HepG2 (cell line): ENCODE data around the gene EDC3. TPM values are rescaled to one million over a fixed set of nuclear protein-coding genes. Genes with fewer than 3 reads are reported as not detected.
A peak's percentile ranks its signal among the peaks of the same experiment; 100 is the strongest.

Source experiments
- AKNA ChIP-seq: sonication (generic); formaldehyde crosslinking; IDR thresholded peaks from 2 replicates; pipeline ENCODE4 v1.4.0; 2020; ENCODE audit warnings: missing genetic modification reagents, borderline replicate concordance
- CBX5 ChIP-seq: sonication (generic); formaldehyde crosslinking; IDR thresholded peaks from 2 replicates; pipeline ENCODE4 v1.4.0; 2020; ENCODE audit warnings: missing genetic modification reagents, borderline replicate concordance
- CC2D1A ChIP-seq: sonication (generic); formaldehyde crosslinking; IDR thresholded peaks from 2 replicates; pipeline ENCODE4 v1.8.1; 2023; ENCODE audit warnings: mild to moderate bottlenecking, missing genetic modification reagents
- DR1 ChIP-seq: sonication (generic); formaldehyde crosslinking; IDR thresholded peaks from 2 replicates; pipeline ENCODE4 v1.8.0; 2021; ENCODE audit warnings: mild to moderate bottlenecking, missing genetic modification reagents, inconsistent platforms
- HDAC6 ChIP-seq: fragments of 200-600 bp; sonication (generic); IDR thresholded peaks from 2 replicates; pipeline ENCODE4 v1.7.0; 2017; ENCODE audit warnings: mild to moderate bottlenecking, antibody characterized with exemption, low read length, low read depth
- MATR3 ChIP-seq: sonication (generic); formaldehyde crosslinking; IDR thresholded peaks from 2 replicates; pipeline ENCODE4 v1.4.0; 2020; ENCODE audit warnings: missing genetic modification reagents
- SAP130 ChIP-seq: IDR thresholded peaks from 2 replicates; pipeline ENCODE4 v1.6.1; 2016; ENCODE audit warnings: low read depth
- SP140L ChIP-seq: sonication (generic); formaldehyde crosslinking; IDR thresholded peaks from 2 replicates; pipeline ENCODE4 v1.4.0; 2020; ENCODE audit warnings: missing genetic modification reagents, borderline replicate concordance
- ZBTB4 ChIP-seq: sonication (generic); formaldehyde crosslinking; IDR thresholded peaks from 2 replicates; pipeline ENCODE4 v1.4.0; 2020; ENCODE audit warnings: missing genetic modification reagents, mild to moderate bottlenecking, borderline replicate concordance
- ZNF335 ChIP-seq: sonication (generic); formaldehyde crosslinking; IDR thresholded peaks from 2 replicates; pipeline ENCODE4 v1.4.0; 2020; ENCODE audit warnings: missing genetic modification reagents
- ZNF496 ChIP-seq: sonication (generic); formaldehyde crosslinking; IDR thresholded peaks from 2 replicates; pipeline ENCODE4 v1.8.1; 2023; ENCODE audit warnings: mild to moderate bottlenecking, moderate library complexity, missing genetic modification reagents; ENCODE audit not compliant: insufficient replicate concordance
- ZNF562 ChIP-seq: sonication (generic); formaldehyde crosslinking; IDR thresholded peaks from 2 replicates; pipeline ENCODE4 v1.8.0; 2022; ENCODE audit warnings: missing genetic modification reagents, borderline replicate concordance
- ZNF574 ChIP-seq: sonication (generic); formaldehyde crosslinking; IDR thresholded peaks from 2 replicates; pipeline ENCODE4 v1.4.0; 2020; ENCODE audit warnings: missing genetic modification reagents
- ZNF607 ChIP-seq: sonication (generic); formaldehyde crosslinking; IDR thresholded peaks from 2 replicates; pipeline ENCODE4 v1.5.1; 2020; ENCODE audit warnings: missing genetic modification reagents, mild to moderate bottlenecking, borderline replicate concordance
- ZNF703 ChIP-seq: sonication (generic); formaldehyde crosslinking; IDR thresholded peaks from 2 replicates; pipeline ENCODE4 v1.5.1; 2020; ENCODE audit warnings: missing genetic modification reagents, mild to moderate bottlenecking, moderate library complexity, borderline replicate concordance
- polyA plus RNA-seq, 8 experiments: library from polyadenylated mRNA; depleted of rRNA in 3 of 8; stranded (reverse) in 7 of 8; unstranded in 1 of 8; fragments of >200 nt; fragmentation: Illumina TruSeq in 4 of 8; extraction: Trizol in 4 of 8; gene quantifications; 2 replicates each; pipeline versions ENCODE4 v1.2.1 to v1.2.3, GENCODE V29; 2011 to 2016; ENCODE audit warnings: low read depth in 4 of 8, missing spikeins in 1 of 8, mixed read lengths in 1 of 8; ENCODE audit not compliant: insufficient read depth in 1 of 8
- total RNA-seq, 5 experiments: library from RNA; depleted of rRNA; stranded (reverse); fragments of >200 nt; fragmentation: Illumina TruSeq; extraction: Trizol; gene quantifications; 2 replicates each; pipeline ENCODE4 v1.2.3, GENCODE V29; 2016; ENCODE audit warnings: low read depth in 1 of 5
- TF ChIP-seq, protein P1 (sequence below): IDR thresholded peaks from 2 replicates; pipeline ENCODE4 v1.6.1; 2016; ENCODE audit warnings: missing compliant biosample characterization, missing genetic modification reagents, borderline replicate concordance

The EDC3 gene
- total and polyA plus RNA-seq, 2 of the 13 experiments (the other 11 are each of a cell fraction or from before 2014, with no cell fraction given) = 17.4 to 32.0 TPM

DNA sequence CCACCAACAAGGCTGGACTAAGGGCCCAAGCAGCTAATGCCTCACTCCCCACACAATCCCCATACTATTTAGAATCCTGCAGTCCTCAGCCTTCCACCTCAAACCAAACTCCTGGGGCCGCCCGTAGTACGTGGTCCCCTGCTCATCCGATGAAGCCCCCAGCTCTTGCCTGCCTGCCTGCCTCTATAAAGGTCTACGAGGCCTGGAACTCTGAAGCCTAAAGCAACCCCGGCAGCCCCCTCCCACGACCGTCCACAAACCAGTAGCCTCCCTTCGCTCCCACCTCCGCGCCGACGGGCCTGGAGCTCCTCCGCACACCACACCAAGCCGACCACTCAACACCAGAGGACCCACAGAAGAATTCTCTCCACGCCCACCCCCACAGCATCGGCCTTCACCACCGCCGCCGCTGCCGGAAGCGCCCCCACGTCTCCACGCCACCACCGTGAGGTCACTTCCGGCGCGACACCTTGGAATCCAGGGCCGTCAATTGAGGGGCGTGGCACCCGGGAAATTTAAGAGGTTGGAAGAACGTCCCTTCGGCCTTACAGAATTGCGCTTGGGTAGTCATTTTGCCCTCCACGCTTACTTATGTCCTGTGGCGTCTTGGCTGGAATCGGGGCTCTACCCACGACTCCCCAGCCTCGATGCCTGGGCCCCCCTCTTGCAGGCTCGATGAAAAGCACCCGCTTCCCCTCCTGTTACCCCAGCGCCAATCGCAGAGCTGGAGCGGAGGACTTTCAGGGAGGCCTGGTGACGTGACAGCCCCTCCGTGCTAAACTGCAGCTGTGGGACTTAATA lies at the start of gene EDC3 (continued):
- TF ChIP-seq ZNF496 (CRISPR knock-in tag) (no peak), DR1 (CRISPR knock-in tag) (peak; percentile 82; the same call in 1 of the 2 replicates), CC2D1A (no peak; the same call in 1 of the 2 replicates), SP140L (CRISPR knock-in tag) (no peak), ZNF607 (CRISPR knock-in tag) (0 out of 2 replicates have a peak, but pooled peaks have one; percentile 54), ZBTB4 (CRISPR knock-in tag) (no peak), AKNA (CRISPR knock-in tag) (no peak), ZNF562 (CRISPR knock-in tag) (no peak), HDAC6 (no peak), ZNF335 (CRISPR knock-in tag) (peak; percentile 93), ZNF703 (CRISPR knock-in tag) (no peak; the same call in 1 of the 2 replicates), ZNF574 (peak; percentile 92), SAP130 (CRISPR knock-in tag) (peak; percentile 100), CBX5 (peak; percentile 52; the same call in 1 of the 2 replicates), MATR3 (no peak)
- TF ChIP-seq, protein P1, sequence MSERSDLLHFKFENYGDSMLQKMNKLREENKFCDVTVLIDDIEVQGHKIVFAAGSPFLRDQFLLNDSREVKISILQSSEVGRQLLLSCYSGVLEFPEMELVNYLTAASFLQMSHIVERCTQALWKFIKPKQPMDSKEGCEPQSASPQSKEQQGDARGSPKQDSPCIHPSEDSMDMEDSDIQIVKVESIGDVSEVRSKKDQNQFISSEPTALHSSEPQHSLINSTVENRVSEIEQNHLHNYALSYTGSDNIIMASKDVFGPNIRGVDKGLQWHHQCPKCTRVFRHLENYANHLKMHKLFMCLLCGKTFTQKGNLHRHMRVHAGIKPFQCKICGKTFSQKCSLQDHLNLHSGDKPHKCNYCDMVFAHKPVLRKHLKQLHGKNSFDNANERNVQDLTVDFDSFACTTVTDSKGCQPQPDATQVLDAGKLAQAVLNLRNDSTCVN (CRISPR knock-in tag) = no peak
